Type B pancreatic cell (in vitro differentiated cells): Measurements from ENCODE around the gene PRPF6. TPM values are rescaled to one million over a fixed set of nuclear protein-coding genes. Genes with fewer than 3 reads are reported as not detected.

Source experiments
- DNase-seq: peaks from one replicate; pipeline ENCODE4 v3.0.0; 2021; ENCODE audit warnings: mixed read lengths; ENCODE audit not compliant: unreplicated experiment; ENCODE audit errors: extremely low spot score
- H3K27ac Mint-ChIP-seq: 2 replicates; pipeline ENCODE4 v1.8.0; 2021; ENCODE audit warnings: mild to moderate bottlenecking, mixed read lengths
- H3K27me3 Mint-ChIP-seq: 2 replicates; pipeline ENCODE4 v1.8.0; 2021; ENCODE audit warnings: mixed read lengths
- H3K36me3 Mint-ChIP-seq: 2 replicates; pipeline ENCODE4 v1.8.0; 2021; ENCODE audit warnings: mixed read lengths
- H3K4me1 Mint-ChIP-seq: one replicate; pipeline ENCODE4 v1.8.0; 2021; ENCODE audit warnings: mixed read lengths; ENCODE audit not compliant: unreplicated experiment
- H3K4me3 Mint-ChIP-seq: 2 replicates; pipeline ENCODE4 v1.8.0; 2021; ENCODE audit warnings: mild to moderate bottlenecking, mixed read lengths
- H3K9me3 Mint-ChIP-seq: 2 replicates; pipeline ENCODE4 v1.8.0; 2021; ENCODE audit warnings: mixed read lengths
- total RNA-seq: library from RNA; stranded (reverse); gene quantifications from 2 replicates; pipeline ENCODE4 v1.2.1, GENCODE V29; 2021; ENCODE audit warnings: low replicate concordance
- TF ChIP-seq, protein P1 (sequence below): fragments of 200-600 bp; sonication (generic); conservative IDR thresholded peaks from 2 replicates; pipeline ENCODE4 v1.5.0; 2021; ENCODE audit warnings: antibody characterized with exemption, mild to moderate bottlenecking

Gene PRPF6
- total RNA-seq, 1 donor from 2014 or later: 67.9 TPM

DNA sequence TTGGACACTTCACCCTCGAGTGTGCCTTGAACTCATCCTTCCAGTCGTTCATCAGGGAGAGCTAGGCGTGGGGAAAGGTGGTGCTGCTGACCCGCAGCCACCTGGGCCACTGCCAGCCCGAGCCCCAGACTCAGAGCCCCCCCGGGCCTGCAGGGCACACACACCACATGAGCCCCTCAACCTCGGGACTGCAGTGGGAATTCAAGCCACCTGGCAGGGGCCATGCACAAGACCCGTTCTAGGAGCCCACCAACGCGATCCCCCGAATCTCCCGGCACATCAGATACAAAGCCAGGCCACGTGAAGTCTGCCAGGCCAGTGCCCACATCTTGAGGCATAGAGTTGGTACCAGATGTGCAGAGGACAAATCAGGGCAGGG lies 14.0 kb upstream of the PRPF6 start:
- TF ChIP-seq, protein P1, sequence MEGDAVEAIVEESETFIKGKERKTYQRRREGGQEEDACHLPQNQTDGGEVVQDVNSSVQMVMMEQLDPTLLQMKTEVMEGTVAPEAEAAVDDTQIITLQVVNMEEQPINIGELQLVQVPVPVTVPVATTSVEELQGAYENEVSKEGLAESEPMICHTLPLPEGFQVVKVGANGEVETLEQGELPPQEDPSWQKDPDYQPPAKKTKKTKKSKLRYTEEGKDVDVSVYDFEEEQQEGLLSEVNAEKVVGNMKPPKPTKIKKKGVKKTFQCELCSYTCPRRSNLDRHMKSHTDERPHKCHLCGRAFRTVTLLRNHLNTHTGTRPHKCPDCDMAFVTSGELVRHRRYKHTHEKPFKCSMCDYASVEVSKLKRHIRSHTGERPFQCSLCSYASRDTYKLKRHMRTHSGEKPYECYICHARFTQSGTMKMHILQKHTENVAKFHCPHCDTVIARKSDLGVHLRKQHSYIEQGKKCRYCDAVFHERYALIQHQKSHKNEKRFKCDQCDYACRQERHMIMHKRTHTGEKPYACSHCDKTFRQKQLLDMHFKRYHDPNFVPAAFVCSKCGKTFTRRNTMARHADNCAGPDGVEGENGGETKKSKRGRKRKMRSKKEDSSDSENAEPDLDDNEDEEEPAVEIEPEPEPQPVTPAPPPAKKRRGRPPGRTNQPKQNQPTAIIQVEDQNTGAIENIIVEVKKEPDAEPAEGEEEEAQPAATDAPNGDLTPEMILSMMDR: no peak
- Mint-ChIP-seq H3K27me3 (no peaks in the 10 kb centered on the region), H3K27ac (no peak overlapping the region), H3K4me1 (no peaks in the 10 kb centered on the region), H3K4me3 (no peak overlapping the region), H3K36me3 (no peaks in the 10 kb centered on the region), H3K9me3 (no peaks in the 10 kb centered on the region)
- DNase-seq: no peak

DNA sequence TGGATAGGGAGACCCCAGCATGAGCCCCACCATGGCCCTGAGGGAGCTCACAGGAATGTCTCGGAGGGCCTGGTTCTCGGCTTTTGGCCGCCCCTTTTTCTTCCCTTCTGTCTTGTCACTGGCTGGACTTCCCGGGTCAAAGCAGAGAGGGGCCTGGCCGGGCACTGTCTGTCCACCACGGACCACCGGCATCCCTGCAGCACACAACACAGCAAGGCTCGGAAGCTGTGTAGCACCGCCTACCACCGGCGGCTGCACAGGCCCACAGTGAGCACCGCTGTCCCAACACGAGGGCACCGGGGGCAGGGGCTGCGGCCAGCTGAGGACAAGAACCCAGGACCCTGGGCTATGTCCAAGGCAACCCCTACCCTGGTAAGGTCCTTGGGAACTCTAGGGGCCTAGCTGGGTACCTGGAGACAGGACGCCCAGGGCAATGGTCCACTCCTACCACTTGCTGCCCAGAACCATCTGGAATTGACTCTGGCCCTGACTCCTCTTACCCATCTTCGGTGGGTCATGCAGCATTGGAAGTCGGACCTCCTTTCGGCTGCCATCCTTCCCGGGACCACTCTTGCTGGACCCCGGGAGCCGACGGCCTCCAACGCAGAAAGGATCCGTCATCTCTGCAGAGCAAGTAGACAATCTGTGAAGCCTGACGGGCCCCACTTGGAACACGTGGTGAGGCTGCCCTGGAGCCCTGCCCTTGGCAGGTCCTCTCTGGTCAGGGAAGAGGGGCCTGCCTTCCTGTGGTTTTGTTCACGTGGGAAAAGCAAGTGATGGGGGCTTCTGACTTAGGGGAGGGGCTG lies 13.4 kb upstream of the PRPF6 start:
- no peaks in the 10 kb centered on the region for H3K27me3 Mint-ChIP-seq
- TF ChIP-seq, protein P1: no peak
- DNase-seq: no peak
- no peaks in the 10 kb centered on the region for H3K4me1 Mint-ChIP-seq
- peak overlapping the region; percentile 51 for H3K4me3 Mint-ChIP-seq
- H3K36me3 Mint-ChIP-seq: no peaks in the 10 kb centered on the region
- H3K27ac Mint-ChIP-seq: no peak overlapping the region
- H3K9me3 Mint-ChIP-seq: no peaks in the 10 kb centered on the region

DNA sequence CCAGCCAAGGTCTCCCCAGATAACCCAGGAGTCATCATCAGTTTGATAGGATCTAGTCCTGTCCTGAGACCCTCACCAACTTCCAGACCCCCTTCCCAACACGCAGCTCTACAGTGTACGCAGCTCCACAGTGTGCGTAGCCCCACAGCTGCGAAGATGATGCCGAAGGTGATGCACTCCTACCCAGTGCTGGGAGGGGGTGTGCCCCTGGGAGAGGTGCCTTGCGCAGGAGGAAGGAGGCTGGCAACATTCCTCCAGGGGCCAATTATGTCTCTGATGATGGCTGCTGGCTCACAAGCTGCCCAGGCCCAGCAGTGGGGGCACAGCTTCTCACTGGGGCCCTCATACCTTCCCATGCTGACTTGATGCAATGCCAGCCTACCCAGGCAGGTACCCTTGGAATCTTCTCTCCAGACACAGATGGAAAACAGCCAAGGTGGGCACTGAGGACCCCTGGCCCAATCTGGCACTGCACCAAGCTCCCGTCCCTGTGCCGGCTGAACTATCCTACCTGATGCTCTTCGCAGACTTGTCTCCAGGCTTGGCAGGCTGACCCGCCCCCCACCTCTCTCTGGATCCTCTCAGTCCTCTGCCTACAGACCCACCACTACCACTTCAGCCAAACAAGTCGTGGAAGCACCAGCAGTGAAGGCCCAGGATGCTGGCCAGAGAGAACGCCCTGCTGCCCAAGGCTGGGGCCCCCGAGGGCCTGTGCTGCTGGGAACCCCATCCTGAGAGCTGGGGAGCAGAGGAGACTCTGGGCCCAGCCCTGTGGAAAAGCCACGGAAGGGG lies 12.6 kb upstream of the PRPF6 start:
- Mint-ChIP-seq H3K4me3 (peak overlapping the region; percentile 83), H3K27me3 (no peaks in the 10 kb centered on the region), H3K4me1 (no peaks in the 10 kb centered on the region), H3K27ac (no peak overlapping the region), H3K9me3 (no peaks in the 10 kb centered on the region), H3K36me3 (no peaks in the 10 kb centered on the region)
- DNase-seq: no peak
- TF ChIP-seq, protein P1: no peak

DNA sequence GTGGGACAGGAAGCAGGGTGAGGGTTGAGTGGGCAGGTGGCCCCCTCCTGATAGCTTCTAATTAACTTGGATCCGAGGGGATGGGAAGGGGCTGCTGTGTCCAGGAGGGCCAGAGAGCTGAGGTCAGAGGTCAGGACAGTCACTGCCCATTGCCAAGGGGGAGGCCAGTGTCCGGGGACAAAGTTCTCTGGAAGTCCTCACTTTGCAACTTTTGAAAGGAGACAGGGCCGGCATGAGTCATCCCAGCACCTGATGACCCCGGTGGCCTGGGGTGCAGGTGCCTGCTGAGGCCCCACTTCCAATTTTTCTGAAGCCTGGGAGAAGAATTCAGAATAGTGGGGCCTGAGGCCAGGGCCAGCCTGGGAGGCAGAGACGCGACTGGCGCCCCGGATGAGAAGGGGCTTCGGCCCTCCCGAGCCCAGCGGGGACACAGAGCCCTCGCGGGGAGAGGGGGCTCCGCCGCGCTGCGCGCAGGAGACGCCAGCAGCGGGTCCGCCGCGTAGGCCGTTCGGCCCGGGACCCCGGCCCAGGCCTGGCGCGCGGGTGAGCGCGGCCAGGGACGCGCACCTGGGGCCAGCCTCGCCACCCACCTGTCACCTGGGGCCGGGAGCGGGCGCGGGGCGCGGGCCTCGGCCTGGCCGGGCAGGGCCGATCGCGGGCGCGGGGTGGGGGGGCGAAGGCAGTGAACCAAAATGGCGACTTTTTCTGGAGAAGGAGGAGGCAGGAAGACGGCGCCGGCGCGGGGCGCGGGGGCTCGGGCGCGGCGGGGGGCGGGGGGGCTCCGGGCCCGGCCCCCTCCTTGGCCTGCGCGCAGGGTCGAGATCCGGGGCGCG lies 11.8 kb upstream of the PRPF6 start:
- Mint-ChIP-seq H3K4me1 (peaks cover 4% of the 10 kb centered on the region), H3K9me3 (no peaks in the 10 kb centered on the region), H3K27me3 (no peaks in the 10 kb centered on the region), H3K36me3 (no peaks in the 10 kb centered on the region), H3K27ac (no peak overlapping the region), H3K4me3 (peak overlapping the region; percentile 83)
- TF ChIP-seq, protein P1: no peak
- no peak for DNase-seq

DNA sequence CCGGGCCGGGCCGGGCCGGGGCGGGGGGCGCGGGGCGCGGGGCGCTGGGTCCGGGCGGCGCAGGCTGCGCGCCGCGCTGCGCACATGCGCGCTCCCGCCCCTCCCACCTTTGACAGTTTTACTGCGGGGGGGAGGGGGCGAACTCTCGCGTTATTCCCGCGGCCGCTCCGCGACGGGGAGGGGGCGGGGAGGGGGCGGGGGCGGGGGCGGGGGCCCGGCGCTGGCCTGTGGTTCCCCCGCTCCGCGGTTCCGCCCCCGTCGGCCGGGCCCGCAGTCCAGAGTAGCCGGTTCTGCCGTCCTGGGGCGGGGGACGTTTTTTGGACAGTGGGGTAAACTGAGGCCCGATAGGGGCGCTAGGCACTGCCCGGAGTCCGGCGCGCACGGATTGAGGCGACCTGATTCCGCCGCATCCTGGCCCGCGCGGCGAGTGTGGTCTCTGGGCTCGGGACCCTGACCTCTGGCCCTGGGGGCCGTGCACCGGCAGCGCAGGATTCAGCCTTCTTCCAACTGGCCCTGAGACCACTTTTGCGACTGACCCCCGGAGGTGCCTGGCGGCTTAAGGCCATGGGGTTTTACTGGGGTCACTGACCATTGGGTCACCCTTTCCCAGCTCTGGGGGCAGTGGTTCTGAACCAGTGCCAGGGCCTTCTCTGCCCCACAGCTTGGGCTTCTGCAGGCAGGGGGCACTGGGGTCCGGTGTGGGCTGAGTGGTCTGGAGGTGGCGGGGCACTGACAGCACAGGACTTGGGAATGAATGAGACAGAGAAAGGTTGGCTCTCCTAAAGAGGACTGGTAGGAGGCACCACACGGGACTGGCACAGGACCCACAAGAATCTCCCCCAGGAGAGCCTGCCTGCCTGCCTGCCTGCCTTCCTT lies 10.9 kb upstream of the PRPF6 start, which contains the start of gene ZNF512B:
TSS of gene ZNF512B (minus strand) at position 93 of the 876 bp plus-strand sequence. CDS start 1,980 bp downstream, outside the sequence.
- TF ChIP-seq, protein P1: no peak
- Mint-ChIP-seq H3K36me3 (no peaks in the 10 kb centered on the region), H3K27me3 (no peaks in the 10 kb centered on the region), H3K4me3 (peak within 1 kb of the TSS; percentile 83), H3K9me3 (no peaks in the 10 kb centered on the region), H3K27ac (no peak within 1 kb of the TSS), H3K4me1 (peaks cover 4% of the 10 kb centered on the region)
- peak; percentile 81 for DNase-seq
